ENCODE results near the gene SMARCD3.

- TF ChIP-seq CTCF (conservative IDR thresholded peaks at IDR 0.05): no peak
- TF ChIP-seq EZH2 (IDR thresholded peaks at IDR 0.05; ENCODE audit: low read depth): no peak
These were observed 25.3 kb upstream of the SMARCD3 start for GRCh38 chr7:151273651-151274390.
